Testis (tissue), 2 donors: ENCODE results near the gene ESR2.

Experiments used
- CTCF ChIP-seq, 3 experiments: fragments of 450-650 bp in 2 of 3; fragments of 200-600 bp in 1 of 3; sonication (generic) in 1 of 3; IDR thresholded peaks; one replicate each; pipeline ENCODE4 v1.5.1; 2016 to 2019; ENCODE audit warnings: antibody characterized with exemption in 3 of 3, mild to moderate bottlenecking in 2 of 3, moderate library complexity in 1 of 3
- POLR2A ChIP-seq: fragments of 450-650 bp; IDR thresholded peaks from one replicate; pipeline ENCODE4 v1.6.1; 2017; ENCODE audit warnings: antibody characterized with exemption, mild to moderate bottlenecking, moderate library complexity

DNA sequence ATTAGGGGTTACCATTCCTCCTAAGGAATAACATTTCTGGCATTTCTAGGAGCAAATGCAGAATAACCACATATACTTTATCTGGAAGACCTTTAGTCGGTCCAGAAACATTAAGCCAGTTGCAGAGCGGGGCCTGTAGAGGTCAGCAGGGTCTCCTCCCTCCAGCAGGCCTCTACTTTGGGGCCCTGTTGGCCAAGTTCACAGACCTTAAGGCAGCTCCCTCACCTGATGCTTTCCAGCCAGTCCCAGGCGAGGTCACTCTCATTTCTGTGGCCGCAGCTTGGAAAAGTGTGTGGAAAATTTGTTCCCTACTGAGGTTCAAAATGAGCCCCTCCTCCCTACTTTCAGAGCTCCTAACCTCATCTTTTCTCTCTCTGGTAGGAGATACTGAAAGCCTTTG, 74.1 kb downstream of the ESR2 start:
- no peak for TF ChIP-seq CTCF (IDR thresholded peaks at IDR 0.05)
- no peak for TF ChIP-seq POLR2A
